LoVo (cell line): ENCODE measurements around the gene TTLL3.

ENCODE experiments used
- DNase-seq: peaks from one replicate; pipeline ENCODE4 v3.0.0-alpha.2; 2016; ENCODE audit warnings: low spot score

TTLL3 gene

GRCh38 chr3:9780910-9781309, 29.2 kb upstream of the TTLL3 start:
- no peak for DNase-seq

GRCh38 chr3:9781551-9781950, 28.5 kb upstream of the TTLL3 start:
- no peak for DNase-seq

- no peak for DNase-seq
Observed at GRCh38 chr3:9781978-9782603, 28.0 kb upstream of the TTLL3 start.

- no peak for DNase-seq
Observed at GRCh38 chr3:9782770-9783169, 27.3 kb upstream of the TTLL3 start.

- no peak for DNase-seq
Observed at GRCh38 chr3:9783954-9784353, 26.1 kb upstream of the TTLL3 start.

GRCh38 chr3:9784965-9785364, 25.1 kb upstream of the TTLL3 start:
- no peak for DNase-seq

- no peak for DNase-seq
Observed at GRCh38 chr3:9785602-9786001, 24.5 kb upstream of the TTLL3 start.

GRCh38 chr3:9786209-9786739, 23.8 kb upstream of the TTLL3 start:
- no peak for DNase-seq

GRCh38 chr3:9786825-9787669, 23.0 kb upstream of the TTLL3 start:
- no peak for DNase-seq

- DNase-seq: no peak
Observed at GRCh38 chr3:9787714-9788113, 22.3 kb upstream of the TTLL3 start.

- no peak for DNase-seq
Observed at GRCh38 chr3:9791127-9791526, 18.9 kb upstream of the TTLL3 start.

GRCh38 chr3:9791790-9792404, 18.2 kb upstream of the TTLL3 start:
- DNase-seq: no peak

- DNase-seq: peak; percentile 94
Observed at GRCh38 chr3:9792405-9793160, 17.5 kb upstream of the TTLL3 start, which contains the start of the genes ARPC4 and TADA3. Gene ARPC4 (plus strand): TSS chr3:9793082. CDS start chr3:9793122, 40 bp downstream. Gene TADA3 (minus strand): TSS chr3:9792473. CDS start chr3:9791466, 1,007 bp downstream.

- DNase-seq: peak; percentile 34
Observed at GRCh38 chr3:9793161-9793781, 16.8 kb upstream of the TTLL3 start.

GRCh38 chr3:9794400-9794799, 15.7 kb upstream of the TTLL3 start:
- DNase-seq: no peak

- DNase-seq: no peak
Observed at GRCh38 chr3:9795207-9795606, 14.9 kb upstream of the TTLL3 start.

- no peak for DNase-seq
Observed at GRCh38 chr3:9797196-9797945, 12.7 kb upstream of the TTLL3 start.

GRCh38 chr3:9800529-9800928, 9.5 kb upstream of the TTLL3 start:
- no peak for DNase-seq

- DNase-seq: no peak
Observed at GRCh38 chr3:9803494-9803893, 6.6 kb upstream of the TTLL3 start.

- DNase-seq: no peak
Observed at GRCh38 chr3:9804996-9805395, 5.1 kb upstream of the TTLL3 start.

- no peak for DNase-seq
Observed at GRCh38 chr3:9806137-9806536, 3.9 kb upstream of the TTLL3 start.
